ENCODE data around the gene HEPACAM2. TPM values are rescaled to one million over a fixed set of nuclear protein-coding genes. Genes with fewer than 3 reads are reported as not detected.

Gene HEPACAM2
- total RNA-seq, 4 donors from 2014 or later = 0.19 to 0.54 TPM; not detected in 2

GRCh38 chr7:93172683-93173082, 53.6 kb downstream of the HEPACAM2 start:
- no peak for DNase-seq (ENCODE audit: low spot score in 2 of 2)
- 62 to 72% methylated on average over 2 of the region's 2 CpGs for WGBS, 2 donors
- H3K4me3 ChIP-seq (ENCODE audit: low read depth, poor library complexity, severe bottlenecking) = no peak overlapping the region
- intact Hi-C loops (cut with DNase I; ENCODE audit: low total_unique reads) = no loop called here
- TF ChIP-seq CTCF (IDR thresholded peaks at IDR 0.05) (no peak), POLR2A (IDR thresholded peaks at IDR 0.05) (no peak)

- WGBS, 2 donors = 61 to 68% methylated on average over 2 of the region's 2 CpGs
- intact Hi-C loops (cut with DNase I; ENCODE audit: low total_unique reads) = no loop called here
- TF ChIP-seq CTCF (IDR thresholded peaks at IDR 0.05) (no peak), POLR2A (IDR thresholded peaks at IDR 0.05) (no peak)
- H3K4me3 ChIP-seq (ENCODE audit: low read depth, poor library complexity, severe bottlenecking) = no peak overlapping the region
- no peak for DNase-seq (ENCODE audit: low spot score in 2 of 2)
These were observed 54.6 kb downstream of the HEPACAM2 start for GRCh38 chr7:93171606-93172226.

- no peak for DNase-seq (ENCODE audit: low spot score in 2 of 2)
- H3K4me3 ChIP-seq (ENCODE audit: low read depth, poor library complexity, severe bottlenecking) = no peak overlapping the region
- 31 to 36% methylated on average over 1 of the region's 1 CpG for WGBS, 2 donors
- intact Hi-C loops (cut with DNase I; ENCODE audit: low total_unique reads) = no loop called here
- no peak for TF ChIP-seq CTCF (IDR thresholded peaks at IDR 0.05)
- TF ChIP-seq POLR2A (IDR thresholded peaks at IDR 0.05) = no peak
These were observed 60.8 kb downstream of the HEPACAM2 start for GRCh38 chr7:93165447-93165846.

- intact Hi-C loops (cut with DNase I; ENCODE audit: low total_unique reads) = no loop called here
- no peak overlapping the region for H3K4me3 ChIP-seq (ENCODE audit: low read depth, poor library complexity, severe bottlenecking)
- TF ChIP-seq POLR2A (IDR thresholded peaks at IDR 0.05) (no peak), CTCF (IDR thresholded peaks at IDR 0.05) (no peak)
- 93 to 94% methylated on average over 2 of the region's 2 CpGs for WGBS, 2 donors
- no peak for DNase-seq (ENCODE audit: low spot score in 2 of 2)
These were observed 61.5 kb downstream of the HEPACAM2 start for GRCh38 chr7:93164766-93165165.

GRCh38 chr7:93161181-93161762, 65.0 kb downstream of the HEPACAM2 start:
- intact Hi-C loops (cut with DNase I; ENCODE audit: low total_unique reads) = no loop called here
- no peak for DNase-seq (ENCODE audit: low spot score in 2 of 2)
- TF ChIP-seq POLR2A (IDR thresholded peaks at IDR 0.05) = no peak
- TF ChIP-seq CTCF (IDR thresholded peaks at IDR 0.05) = no peak
- H3K4me3 ChIP-seq (ENCODE audit: low read depth, poor library complexity, severe bottlenecking) = no peak overlapping the region
- WGBS, 2 donors = 52 to 68% methylated on average over 3 of the region's 3 CpGs

- H3K4me3 ChIP-seq (ENCODE audit: low read depth, poor library complexity, severe bottlenecking) = no peak overlapping the region
- intact Hi-C loops (cut with DNase I; ENCODE audit: low total_unique reads) = no loop called here
- TF ChIP-seq CTCF (IDR thresholded peaks at IDR 0.05) (no peak), POLR2A (IDR thresholded peaks at IDR 0.05) (no peak)
- DNase-seq (ENCODE audit: low spot score in 2 of 2) = no peak
- 53 to 64% methylated on average over 1 of the region's 1 CpG for WGBS, 2 donors
These were observed 65.9 kb downstream of the HEPACAM2 start for GRCh38 chr7:93160410-93160809.
